K562 (cell line): ENCODE data around the gene SLC28A1. TPM values are rescaled to one million over a fixed set of nuclear protein-coding genes. Genes with fewer than 3 reads are reported as not detected.

Source experiments
- ARID1B ChIP-seq: fragments of 450-650 bp; IDR thresholded peaks from 2 replicates; pipeline ENCODE4 v1.6.1; 2016; ENCODE audit warnings: antibody characterized with exemption, mild to moderate bottlenecking, inconsistent platforms
- ATF3 ChIP-seq, 2 experiments: fragments of 450-650 bp in 1 of 2; sonication (generic) in 1 of 2; formaldehyde crosslinking in 1 of 2; IDR thresholded peaks in 1 of 2; conservative IDR thresholded peaks in 1 of 2; 2 replicates each; pipeline versions ENCODE4 v1.6.1 to v1.8.1; 2016 to 2023; ENCODE audit warnings: mild to moderate bottlenecking in 2 of 2, moderate library complexity in 2 of 2, inconsistent platforms in 1 of 2, missing genetic modification reagents in 1 of 2
- CBX3 ChIP-seq, 2 experiments: IDR thresholded peaks; 1 replicate in 1 of 2; 2 replicates in 1 of 2; pipeline ENCODE4 v1.6.1; 2012; ENCODE audit warnings: inconsistent platforms in 2 of 2, low read length in 2 of 2, borderline replicate concordance in 1 of 2, control low read depth in 1 of 2
- CCNT2 ChIP-seq: IDR thresholded peaks from 2 replicates; pipeline ENCODE4 v1.6.1; 2011; ENCODE audit warnings: borderline replicate concordance, low read depth, mild to moderate bottlenecking, moderate library complexity, mixed read lengths, low read length; ENCODE audit not compliant: insufficient read length; ENCODE audit errors: extremely low read depth
- MYNN ChIP-seq, 2 experiments: sonication (generic); formaldehyde crosslinking in 1 of 2; IDR thresholded peaks; 2 replicates each; pipeline versions ENCODE4 v1.5.0 to v1.6.1; 2016 to 2020; ENCODE audit warnings: antibody characterized with exemption in 1 of 2, missing genetic modification reagents in 1 of 2
- SIN3A ChIP-seq, 2 experiments: fragments of 150-350 bp in 1 of 2; IDR thresholded peaks; 2 replicates each; pipeline ENCODE4 v1.6.1; 2011 to 2016; ENCODE audit warnings: borderline replicate concordance in 2 of 2, low read depth in 2 of 2, low read length in 2 of 2, mild to moderate bottlenecking in 2 of 2, moderate library complexity in 2 of 2; ENCODE audit not compliant: control insufficient read depth in 1 of 2
- SMC3 ChIP-seq: conservative IDR thresholded peaks from 2 replicates; pipeline ENCODE4 v1.6.1; 2011; ENCODE audit warnings: low read depth, low read length, improper control_type of control experiment; ENCODE audit not compliant: insufficient read depth
- TBP ChIP-seq: optimal IDR thresholded peaks from 2 replicates; pipeline ENCODE3; 2011; ENCODE audit warnings: low read depth, low read length, improper control_type of control experiment
- TOE1 ChIP-seq, 2 experiments: fragments of 450-650 bp in 1 of 2; sonication (generic) in 1 of 2; formaldehyde crosslinking in 1 of 2; IDR thresholded peaks; 2 replicates each; pipeline versions ENCODE4 v1.7.1 to v1.8.0; 2016 to 2022; ENCODE audit warnings: borderline replicate concordance in 2 of 2, mild to moderate bottlenecking in 2 of 2, antibody characterized with exemption in 1 of 2, inconsistent platforms in 1 of 2, low read depth in 1 of 2, missing genetic modification reagents in 1 of 2, moderate library complexity in 1 of 2
- ZBTB11 ChIP-seq, 3 experiments: fragments of 200-800 bp in 1 of 3; fragments of 250-450 bp in 1 of 3; fragments of 450-650 bp in 1 of 3; sonication (Bioruptor Pico) in 1 of 3; sonication (Bioruptor generic) in 1 of 3; formaldehyde crosslinking in 1 of 3; IDR thresholded peaks; 2 replicates each; pipeline versions ENCODE4 v1.6.1 to v1.8.0; 2016 to 2022; ENCODE audit warnings: mild to moderate bottlenecking in 2 of 3, missing genetic modification characterization in 2 of 3, missing compliant biosample characterization in 1 of 3, moderate library complexity in 1 of 3
- ZBTB7A ChIP-seq: IDR thresholded peaks from 2 replicates; pipeline ENCODE4 v1.6.1; 2011; ENCODE audit warnings: low read depth, mild to moderate bottlenecking, low read length, moderate library complexity, borderline replicate concordance; ENCODE audit not compliant: control insufficient read depth
- ZNF24 ChIP-seq: fragments of 450-650 bp; IDR thresholded peaks from 2 replicates; pipeline ENCODE4 v1.6.1; 2016
- ZNF436 ChIP-seq: fragments of 250-450, 450-650 bp; sonication (Bioruptor Pico); formaldehyde crosslinking; IDR thresholded peaks from 2 replicates; pipeline ENCODE4 v1.7.0; 2020; ENCODE audit warnings: mild to moderate bottlenecking
- ZSCAN29 ChIP-seq: fragments of 450-650 bp; IDR thresholded peaks from 2 replicates; pipeline ENCODE4 v1.6.1; 2017
- polyA plus RNA-seq, 8 experiments: library from polyadenylated mRNA; depleted of rRNA in 4 of 8; stranded (reverse) in 5 of 8; unstranded in 3 of 8; fragments of >200 nt; fragmentation: Nextera tagmentation in 2 of 8; fragmentation: Illumina TruSeq in 1 of 8; extraction: Ambion mirVana in 2 of 8; extraction: Trizol in 1 of 8; gene quantifications; 2 replicates each; pipeline versions ENCODE4 v1.2.1 to v1.2.3, GENCODE V29; 2011 to 2014; ENCODE audit warnings: inconsistent platforms in 1 of 8, missing spikeins in 1 of 8
- total RNA-seq, 7 experiments: library from RNA; depleted of rRNA in 6 of 7; stranded (reverse); fragments of >200 nt in 6 of 7; fragmentation: Illumina TruSeq in 2 of 7; extraction: Trizol in 2 of 7; gene quantifications; 2 replicates each; pipeline versions ENCODE4 v1.2.1 to v1.2.3, GENCODE V29; 2011 to 2021; ENCODE audit warnings: low replicate concordance in 1 of 7
- TF ChIP-seq, protein P1 (sequence below): fragments of 250-450 bp; sonication (Bioruptor Pico); IDR thresholded peaks from 2 replicates; pipeline ENCODE4 v1.4.0; 2020; ENCODE audit warnings: mild to moderate bottlenecking, moderate library complexity

SLC28A1 gene
- total and polyA plus RNA-seq, 9 of the 15 experiments (the other 6 are each of a cell fraction or from before 2014, with no cell fraction given), result 0.04 TPM; not detected in 8

DNA sequence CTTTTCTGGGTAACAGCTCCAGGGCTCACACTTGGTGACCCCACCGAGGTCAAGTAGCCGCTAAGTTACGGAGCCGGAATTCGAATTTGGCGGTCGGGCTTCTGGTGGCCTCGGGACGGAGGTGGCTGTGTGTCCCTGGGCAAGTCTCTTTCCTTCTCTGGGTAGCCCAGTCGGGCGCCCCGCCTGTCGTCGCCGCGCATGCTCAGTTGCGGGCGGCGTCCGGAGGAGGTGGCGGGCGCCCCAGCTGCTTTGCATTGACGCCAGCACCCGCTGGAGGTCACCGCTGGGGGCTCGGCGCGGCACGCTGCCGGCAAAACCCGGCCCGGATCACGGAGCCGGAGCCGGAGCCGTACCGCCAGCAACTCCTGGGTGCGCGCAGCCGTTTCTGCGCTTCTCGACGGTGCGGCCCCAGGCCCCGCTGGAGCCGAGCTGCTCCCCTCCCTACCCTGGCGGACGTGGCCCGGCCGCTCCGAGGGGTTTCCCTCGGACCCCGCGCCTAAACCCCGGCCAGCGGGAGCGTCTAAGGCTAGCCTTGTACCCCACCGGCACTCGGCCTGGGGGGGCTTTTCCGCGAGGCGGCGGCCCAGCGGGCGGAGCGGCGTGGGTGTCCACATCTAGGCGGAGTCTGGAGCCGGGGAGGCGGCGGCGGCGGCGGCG, 96.7 kb downstream of the SLC28A1 start (continued):
- TF ChIP-seq ZSCAN29 (peak; percentile 36; the same call in 1 of the 2 replicates), ZNF436 (no peak), ZBTB11 (CRISPR knock-in tag; IDR thresholded peaks at IDR 0.05) (no peak), CBX3 (IDR thresholded peaks at IDR 0.05; ENCODE audit: borderline replicate concordance in 1 of 2, low read length in 2 of 2) (peak in 1 of 2 experiments; percentile 28; a peak in 1 of 3 replicates), TOE1 (IDR thresholded peaks at IDR 0.05; ENCODE audit: borderline replicate concordance) (peak; percentile 96), TOE1 (CRISPR knock-in tag; IDR thresholded peaks at IDR 0.05; ENCODE audit: borderline replicate concordance, low read depth) (no peak), CCNT2 (peak; percentile 93), ZNF24 (peak; percentile 63; the same call in 1 of the 2 replicates), SMC3 (peak; percentile 17; the same call in 1 of the 2 replicates), ATF3 (IDR thresholded peaks at IDR 0.05) (no peak), ATF3 (CRISPR knock-in tag; conservative IDR thresholded peaks at IDR 0.05) (peak; percentile 66; the same call in 1 of the 2 replicates), ARID1B (peak; percentile 39), ZBTB7A (peak; percentile 74), TBP (peak; percentile 79), MYNN (IDR thresholded peaks at IDR 0.05) (peak; percentile 58; the same call in 1 of the 2 replicates), MYNN (CRISPR knock-in tag; IDR thresholded peaks at IDR 0.05) (no peak), SIN3A (IDR thresholded peaks at IDR 0.05; ENCODE audit: borderline replicate concordance in 2 of 2, control insufficient read depth in 1 of 2, low read depth in 2 of 2, low read length in 2 of 2) (peak in 1 of 2 experiments; percentile 73; a peak in 1 of 4 replicates)
- TF ChIP-seq, protein P1, sequence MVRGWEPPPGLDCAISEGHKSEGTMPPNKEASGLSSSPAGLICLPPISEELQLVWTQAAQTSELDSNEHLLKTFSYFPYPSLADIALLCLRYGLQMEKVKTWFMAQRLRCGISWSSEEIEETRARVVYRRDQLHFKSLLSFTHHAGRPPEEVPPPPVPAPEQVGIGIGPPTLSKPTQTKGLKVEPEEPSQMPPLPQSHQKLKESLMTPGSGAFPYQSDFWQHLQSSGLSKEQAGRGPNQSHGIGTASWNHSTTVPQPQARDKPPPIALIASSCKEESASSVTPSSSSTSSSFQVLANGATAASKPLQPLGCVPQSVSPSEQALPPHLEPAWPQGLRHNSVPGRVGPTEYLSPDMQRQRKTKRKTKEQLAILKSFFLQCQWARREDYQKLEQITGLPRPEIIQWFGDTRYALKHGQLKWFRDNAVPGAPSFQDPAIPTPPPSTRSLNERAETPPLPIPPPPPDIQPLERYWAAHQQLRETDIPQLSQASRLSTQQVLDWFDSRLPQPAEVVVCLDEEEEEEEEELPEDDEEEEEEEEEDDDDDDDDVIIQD (CRISPR knock-in tag), result no peak
- TF ChIP-seq, all 486 proteins: peak for 152
